ENCODE measurements around the gene RNF213. TPM values are rescaled to one million over a fixed set of nuclear protein-coding genes. Genes with fewer than 3 reads are reported as not detected.

Gene RNF213
- total RNA-seq, 1 donor from 2014 or later = 80.5 TPM

DNA sequence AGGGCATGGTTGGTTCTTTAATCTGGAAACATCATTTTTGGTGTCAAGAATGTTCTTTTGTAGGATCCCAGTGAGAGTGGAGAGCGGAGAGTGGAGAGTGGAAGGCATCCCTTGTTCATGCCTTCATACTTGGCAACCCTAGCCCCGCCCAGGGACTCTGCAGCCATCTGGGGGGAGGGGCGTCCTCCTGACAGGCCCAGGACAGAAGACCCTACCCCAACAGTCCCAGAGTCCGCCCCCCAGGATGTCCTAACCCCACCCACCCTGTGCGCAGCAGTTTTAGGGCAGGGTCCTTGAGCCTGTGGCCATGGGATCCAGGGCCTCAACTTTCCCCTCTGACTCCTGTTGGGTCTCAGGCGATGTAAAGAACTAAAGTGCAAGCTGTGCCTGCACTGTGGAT, 36.0 kb upstream of the RNF213 start:
- DNase-seq (ENCODE audit: low read depth) = no peak
- no peak overlapping the region for H3K4me3 ChIP-seq (ENCODE audit: low read depth, low read length)
- TF ChIP-seq, protein P1, sequence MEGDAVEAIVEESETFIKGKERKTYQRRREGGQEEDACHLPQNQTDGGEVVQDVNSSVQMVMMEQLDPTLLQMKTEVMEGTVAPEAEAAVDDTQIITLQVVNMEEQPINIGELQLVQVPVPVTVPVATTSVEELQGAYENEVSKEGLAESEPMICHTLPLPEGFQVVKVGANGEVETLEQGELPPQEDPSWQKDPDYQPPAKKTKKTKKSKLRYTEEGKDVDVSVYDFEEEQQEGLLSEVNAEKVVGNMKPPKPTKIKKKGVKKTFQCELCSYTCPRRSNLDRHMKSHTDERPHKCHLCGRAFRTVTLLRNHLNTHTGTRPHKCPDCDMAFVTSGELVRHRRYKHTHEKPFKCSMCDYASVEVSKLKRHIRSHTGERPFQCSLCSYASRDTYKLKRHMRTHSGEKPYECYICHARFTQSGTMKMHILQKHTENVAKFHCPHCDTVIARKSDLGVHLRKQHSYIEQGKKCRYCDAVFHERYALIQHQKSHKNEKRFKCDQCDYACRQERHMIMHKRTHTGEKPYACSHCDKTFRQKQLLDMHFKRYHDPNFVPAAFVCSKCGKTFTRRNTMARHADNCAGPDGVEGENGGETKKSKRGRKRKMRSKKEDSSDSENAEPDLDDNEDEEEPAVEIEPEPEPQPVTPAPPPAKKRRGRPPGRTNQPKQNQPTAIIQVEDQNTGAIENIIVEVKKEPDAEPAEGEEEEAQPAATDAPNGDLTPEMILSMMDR (conservative IDR thresholded peaks at IDR 0.05; ENCODE audit: low read depth, low read length) = no peak

DNA sequence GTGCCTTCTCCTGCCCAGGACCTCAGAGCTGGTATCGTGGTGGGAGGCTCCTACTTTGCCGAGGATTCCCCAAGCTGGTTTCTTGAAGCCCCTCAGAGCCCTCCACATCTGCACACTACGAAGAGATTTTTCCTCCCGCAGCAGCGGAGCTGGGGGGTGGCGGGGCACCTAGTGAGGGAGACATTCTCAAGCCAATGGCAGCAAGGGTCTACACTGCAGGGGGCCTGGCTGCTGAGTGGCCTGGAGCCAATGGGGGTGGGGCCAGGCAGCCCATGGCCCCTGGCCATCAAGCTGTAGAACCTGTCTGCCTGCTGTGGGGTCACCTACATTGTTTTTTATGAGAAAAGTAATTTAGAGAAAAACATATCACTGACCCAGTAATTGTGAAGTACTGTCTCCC, 35.4 kb upstream of the RNF213 start:
- no peak overlapping the region for H3K4me3 ChIP-seq (ENCODE audit: low read depth, low read length)
- no peak for DNase-seq (ENCODE audit: low read depth)
- TF ChIP-seq, protein P1 (conservative IDR thresholded peaks at IDR 0.05; ENCODE audit: low read depth, low read length) = no peak

GRCh38 chr17:80227156-80227555, 33.5 kb upstream of the RNF213 start:
- H3K4me3 ChIP-seq (ENCODE audit: low read depth, low read length) = no peak overlapping the region
- no peak for DNase-seq (ENCODE audit: low read depth)
- TF ChIP-seq, protein P1 (conservative IDR thresholded peaks at IDR 0.05; ENCODE audit: low read depth, low read length) = no peak

DNA sequence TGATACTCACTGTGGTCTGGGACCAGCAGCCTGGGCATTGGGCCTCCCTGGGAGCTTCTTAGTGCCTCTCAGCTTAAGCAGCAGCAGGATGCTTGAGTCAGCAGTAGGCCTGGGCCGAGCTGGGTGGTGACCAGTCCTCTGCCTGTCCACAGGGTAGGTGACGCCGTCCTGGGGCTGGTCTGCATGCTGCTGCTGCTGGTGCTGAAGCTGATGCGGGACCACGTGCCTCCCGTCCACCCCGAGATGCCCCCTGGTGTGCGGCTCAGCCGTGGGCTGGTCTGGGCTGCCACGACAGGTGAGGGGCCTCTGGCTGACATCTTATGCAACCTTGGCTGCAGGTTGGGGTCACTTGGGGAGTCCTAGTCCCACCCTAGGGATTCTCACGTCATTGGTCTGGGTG, 33.0 kb upstream of the RNF213 start:
- no peak overlapping the region for H3K4me3 ChIP-seq (ENCODE audit: low read depth, low read length)
- TF ChIP-seq, protein P1 (conservative IDR thresholded peaks at IDR 0.05; ENCODE audit: low read depth, low read length) = no peak
- no peak for DNase-seq (ENCODE audit: low read depth)

- TF ChIP-seq, protein P1 (conservative IDR thresholded peaks at IDR 0.05; ENCODE audit: low read depth, low read length) = no peak
- H3K4me3 ChIP-seq (ENCODE audit: low read depth, low read length) = no peak overlapping the region
- DNase-seq (ENCODE audit: low read depth) = no peak
These were observed 32.2 kb upstream of the RNF213 start for GRCh38 chr17:80228477-80228876.

- TF ChIP-seq, protein P1 (conservative IDR thresholded peaks at IDR 0.05; ENCODE audit: low read depth, low read length) = no peak
- H3K4me3 ChIP-seq (ENCODE audit: low read depth, low read length) = no peak overlapping the region
- no peak for DNase-seq (ENCODE audit: low read depth)
These were observed 31.6 kb upstream of the RNF213 start for GRCh38 chr17:80229011-80229410.

- TF ChIP-seq, protein P1 (conservative IDR thresholded peaks at IDR 0.05; ENCODE audit: low read depth, low read length) = no peak
- no peak for DNase-seq (ENCODE audit: low read depth)
- no peak overlapping the region for H3K4me3 ChIP-seq (ENCODE audit: low read depth, low read length)
These were observed 28.2 kb upstream of the RNF213 start for GRCh38 chr17:80232438-80232837.
